ENCODE data around the gene KATNA1.
"Not testable (repeated sequence)": the region's sequence is repeated elsewhere in the genome, so short reads cannot be mapped to it uniquely, and the experiment has no call there.

The KATNA1 gene

DNA sequence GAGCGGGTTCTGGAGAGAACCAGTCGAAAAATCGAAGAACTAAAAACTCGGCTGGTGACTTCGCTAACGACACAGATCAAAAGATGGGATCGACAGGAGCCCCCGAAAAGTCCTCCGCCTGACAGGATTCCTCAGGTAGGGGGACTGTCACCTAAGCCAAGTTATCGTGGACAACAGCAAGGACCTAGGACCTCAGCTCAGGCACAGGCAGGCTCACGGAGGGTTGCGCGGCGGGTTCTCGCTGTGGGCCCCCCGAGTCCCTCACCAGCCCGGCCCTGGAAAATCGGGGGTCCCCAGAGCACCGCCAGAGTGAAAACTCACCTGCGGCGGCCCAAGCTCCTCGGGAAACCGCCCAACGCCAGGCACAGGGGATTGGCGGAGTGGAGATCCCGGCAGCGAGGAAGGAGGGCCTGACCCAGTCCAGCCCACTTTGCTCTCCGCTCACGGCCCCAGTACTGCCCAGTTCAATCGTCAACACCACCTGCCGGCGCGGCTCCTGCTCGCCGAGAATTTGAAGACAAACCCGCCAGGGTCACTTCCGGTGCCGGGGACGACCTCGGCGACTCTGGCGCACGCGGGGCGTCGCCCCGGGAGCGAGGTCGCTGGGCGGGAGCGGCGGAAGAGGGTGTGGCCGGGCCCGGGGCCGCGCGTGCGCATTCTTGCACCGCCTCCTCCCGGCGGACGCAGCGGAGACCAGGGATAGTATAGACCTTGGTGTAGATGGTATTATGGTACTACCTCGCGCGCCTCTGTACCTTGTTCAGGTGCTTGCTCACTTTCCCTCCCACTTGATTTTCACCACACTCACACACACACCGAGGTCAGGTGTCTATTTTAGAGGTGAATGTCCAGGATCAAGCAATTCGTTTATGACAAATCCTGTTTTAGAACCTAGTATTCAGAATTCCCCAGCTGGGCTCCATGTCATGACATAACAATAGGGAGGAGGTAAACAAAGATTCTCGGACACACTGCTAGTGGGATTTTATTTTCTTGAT lies at the start of gene KATNA1:
KATNA1 (minus strand) TSS at position 567 of the 998 bp plus-strand sequence. CDS start 10,167 bp downstream, outside the sequence.
- H3K27ac ChIP-seq, result peak within 1 kb of the TSS; percentile 93
- TF ChIP-seq ZFX (IDR thresholded peaks at IDR 0.05; ENCODE audit: borderline replicate concordance), result no peak
- TF ChIP-seq, protein P1, sequence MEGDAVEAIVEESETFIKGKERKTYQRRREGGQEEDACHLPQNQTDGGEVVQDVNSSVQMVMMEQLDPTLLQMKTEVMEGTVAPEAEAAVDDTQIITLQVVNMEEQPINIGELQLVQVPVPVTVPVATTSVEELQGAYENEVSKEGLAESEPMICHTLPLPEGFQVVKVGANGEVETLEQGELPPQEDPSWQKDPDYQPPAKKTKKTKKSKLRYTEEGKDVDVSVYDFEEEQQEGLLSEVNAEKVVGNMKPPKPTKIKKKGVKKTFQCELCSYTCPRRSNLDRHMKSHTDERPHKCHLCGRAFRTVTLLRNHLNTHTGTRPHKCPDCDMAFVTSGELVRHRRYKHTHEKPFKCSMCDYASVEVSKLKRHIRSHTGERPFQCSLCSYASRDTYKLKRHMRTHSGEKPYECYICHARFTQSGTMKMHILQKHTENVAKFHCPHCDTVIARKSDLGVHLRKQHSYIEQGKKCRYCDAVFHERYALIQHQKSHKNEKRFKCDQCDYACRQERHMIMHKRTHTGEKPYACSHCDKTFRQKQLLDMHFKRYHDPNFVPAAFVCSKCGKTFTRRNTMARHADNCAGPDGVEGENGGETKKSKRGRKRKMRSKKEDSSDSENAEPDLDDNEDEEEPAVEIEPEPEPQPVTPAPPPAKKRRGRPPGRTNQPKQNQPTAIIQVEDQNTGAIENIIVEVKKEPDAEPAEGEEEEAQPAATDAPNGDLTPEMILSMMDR (IDR thresholded peaks at IDR 0.05), result no peak; the same call in 1 of the 2 replicates

DNA sequence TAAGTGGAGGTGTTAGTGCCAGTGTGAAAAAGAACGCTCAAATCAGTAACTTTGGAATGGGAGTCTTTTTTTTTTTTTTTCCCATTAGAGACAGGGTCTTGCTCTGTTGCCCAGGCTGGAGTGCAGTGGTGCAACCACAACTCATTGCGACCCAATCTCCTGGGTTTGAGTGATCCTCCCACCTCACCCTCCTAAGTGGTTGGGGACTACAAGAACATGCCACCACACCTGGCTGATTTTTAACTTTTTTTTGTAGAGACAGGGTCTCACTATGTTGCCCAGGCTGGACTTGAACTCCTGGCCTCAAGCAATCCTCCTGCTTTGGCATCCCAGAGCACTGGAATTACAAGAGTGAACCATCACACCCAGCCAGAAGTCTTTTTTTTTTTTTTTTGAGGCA lies 49.7 kb upstream of the KATNA1 start:
- no peak overlapping the region for H3K27ac ChIP-seq
- TF ChIP-seq, protein P1 (IDR thresholded peaks at IDR 0.05), result no peak

DNA sequence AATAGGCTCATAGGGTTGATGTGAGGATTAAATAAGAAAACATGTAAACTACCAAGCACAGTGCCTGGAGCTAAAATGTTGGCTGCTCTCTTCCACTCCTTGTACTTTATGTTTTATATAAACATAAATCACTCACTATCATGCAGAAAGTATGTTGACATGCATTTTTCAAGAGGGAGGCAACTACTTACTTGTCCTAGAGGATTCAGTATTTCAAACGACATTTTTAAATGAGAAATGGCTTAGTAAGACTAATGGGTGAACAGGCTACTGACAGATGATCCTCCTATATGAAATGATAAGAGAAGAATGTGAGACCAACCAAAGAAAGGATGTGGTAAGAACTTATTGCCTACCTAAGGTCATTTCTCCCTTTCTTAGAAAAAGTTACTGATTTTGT lies 48.4 kb upstream of the KATNA1 start:
- no peak overlapping the region for H3K27ac ChIP-seq
- TF ChIP-seq ZFX (IDR thresholded peaks at IDR 0.05; ENCODE audit: borderline replicate concordance), result no peak
- TF ChIP-seq, protein P1 (IDR thresholded peaks at IDR 0.05), result no peak

DNA sequence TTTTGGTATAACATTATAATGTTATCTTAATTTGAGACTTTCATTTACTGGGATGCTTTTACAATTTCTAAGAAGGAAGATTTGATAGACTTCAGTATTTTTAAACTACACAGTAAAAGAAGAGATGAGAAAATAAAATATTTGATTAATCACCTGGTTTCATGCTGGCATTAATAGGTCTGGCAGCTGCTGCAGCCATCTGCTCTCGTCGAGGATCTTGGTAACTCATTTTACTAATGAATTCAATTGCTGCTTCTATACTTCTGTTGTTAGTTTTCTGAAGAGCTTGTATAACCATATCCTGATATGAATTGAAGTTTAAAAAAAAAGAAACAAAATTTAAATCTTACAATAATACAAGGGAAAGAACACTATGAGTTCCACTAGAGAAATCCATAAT lies 46.4 kb upstream of the KATNA1 start:
- TF ChIP-seq ZFX (IDR thresholded peaks at IDR 0.05; ENCODE audit: borderline replicate concordance), result no peak
- TF ChIP-seq, protein P1 (IDR thresholded peaks at IDR 0.05), result no peak
- no peak overlapping the region for H3K27ac ChIP-seq

DNA sequence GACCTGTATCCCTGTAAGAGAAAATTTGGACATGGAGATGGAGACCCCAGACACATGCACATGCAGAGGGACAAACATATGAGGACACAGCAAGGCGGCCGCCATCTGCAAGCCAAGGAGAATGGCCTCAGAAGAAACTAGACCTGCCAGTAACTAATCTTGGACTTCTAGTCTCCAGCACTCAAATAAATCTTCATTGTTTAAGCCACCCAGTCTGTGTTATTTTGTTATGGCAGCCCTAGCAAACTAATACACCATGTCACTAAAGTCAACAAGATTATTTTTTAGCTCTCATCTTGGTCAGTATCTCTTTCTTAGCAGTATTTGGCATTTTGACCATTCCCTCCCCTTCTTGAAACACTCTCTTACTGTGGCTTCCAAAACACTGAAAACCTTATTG lies 42.7 kb upstream of the KATNA1 start:
- TF ChIP-seq, protein P1 (IDR thresholded peaks at IDR 0.05), result no peak
- no peak for TF ChIP-seq ZFX (IDR thresholded peaks at IDR 0.05; ENCODE audit: borderline replicate concordance)

DNA sequence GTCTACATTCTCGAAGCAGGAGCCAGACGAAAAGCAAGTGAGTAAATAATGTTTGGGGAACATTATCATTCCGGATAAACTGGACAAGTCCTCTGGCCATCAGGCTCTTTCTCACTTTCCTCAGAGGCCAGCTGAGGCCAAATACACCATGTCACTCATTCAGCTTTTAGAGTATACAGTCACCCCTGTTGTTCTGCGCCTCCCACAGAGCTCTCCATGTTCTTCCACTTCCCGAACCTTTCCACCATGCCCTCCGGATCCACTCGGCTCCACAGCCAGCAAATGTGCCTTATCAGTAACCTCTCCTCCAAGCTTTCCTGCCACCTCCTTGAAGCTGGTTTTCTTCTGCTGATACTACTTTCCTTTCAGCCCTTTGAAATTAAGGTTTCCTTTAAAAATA lies 37.7 kb upstream of the KATNA1 start:
- TF ChIP-seq, protein P1 (IDR thresholded peaks at IDR 0.05), result no peak
- no peak overlapping the region for H3K27ac ChIP-seq

More for the DNA sequence above, 42.7 kb upstream of the KATNA1 start:
- H3K27ac ChIP-seq, result no peak overlapping the region

DNA sequence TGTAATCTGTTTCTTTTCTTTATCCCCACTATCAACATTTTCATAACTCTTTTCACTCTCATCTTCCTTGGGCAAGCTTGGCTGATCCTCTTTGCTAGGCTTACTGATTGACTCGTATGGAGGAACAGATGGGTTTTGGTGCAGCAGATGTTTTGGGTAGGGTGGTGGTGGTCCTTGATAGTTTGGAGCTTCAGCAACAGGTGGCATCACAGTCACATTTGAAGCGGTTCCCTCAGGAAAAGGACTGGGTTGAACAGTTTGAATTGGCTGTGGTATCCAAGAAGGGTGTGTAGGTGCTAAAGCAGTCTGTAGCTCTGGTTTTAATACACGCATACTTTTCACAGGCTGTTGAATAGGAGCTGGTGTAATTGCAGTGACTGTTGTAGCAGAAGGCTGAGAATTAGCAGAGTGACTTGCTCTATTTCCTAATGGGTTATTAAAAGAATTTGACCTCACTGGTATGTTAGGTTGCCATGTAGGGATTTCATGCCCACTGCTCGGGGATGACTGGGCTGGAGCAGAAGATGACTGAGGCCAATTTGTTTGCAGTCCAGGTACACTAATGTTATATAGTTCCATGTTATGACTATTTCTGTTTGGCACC lies 34.8 kb upstream of the KATNA1 start:
- TF ChIP-seq, protein P1 (IDR thresholded peaks at IDR 0.05), result no peak
- TF ChIP-seq ZFX (IDR thresholded peaks at IDR 0.05; ENCODE audit: borderline replicate concordance), result no peak
- no peak overlapping the region for H3K27ac ChIP-seq

DNA sequence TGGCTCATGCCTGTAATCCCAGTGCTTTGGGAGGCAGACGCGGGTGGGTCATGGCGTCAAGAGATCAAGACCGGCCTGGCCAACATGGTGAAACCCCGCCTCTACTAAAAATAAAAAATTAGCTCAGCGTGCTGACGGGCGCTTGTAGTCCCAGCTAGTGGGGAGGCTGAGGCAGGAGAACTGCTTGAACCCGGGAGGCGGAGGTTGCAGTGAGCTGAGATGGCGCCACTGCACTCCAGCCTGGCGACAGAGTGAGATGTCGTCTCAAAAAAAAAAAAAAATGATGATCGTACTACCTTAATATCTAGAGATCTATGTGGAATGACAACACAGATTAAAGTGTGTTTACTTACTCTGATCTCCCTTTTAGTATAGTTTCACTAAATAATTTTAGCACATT lies 33.3 kb upstream of the KATNA1 start:
- H3K27ac ChIP-seq, result not testable (repeated sequence)

Measured in 22Rv1 (cell line).